Measurements from ENCODE around the gene TBC1D17. TPM values are rescaled to one million over a fixed set of nuclear protein-coding genes. Genes with fewer than 3 reads are reported as not detected.

TBC1D17 gene
- polyA plus RNA-seq, 1 donor from 2014 or later: 13.1 TPM

DNA sequence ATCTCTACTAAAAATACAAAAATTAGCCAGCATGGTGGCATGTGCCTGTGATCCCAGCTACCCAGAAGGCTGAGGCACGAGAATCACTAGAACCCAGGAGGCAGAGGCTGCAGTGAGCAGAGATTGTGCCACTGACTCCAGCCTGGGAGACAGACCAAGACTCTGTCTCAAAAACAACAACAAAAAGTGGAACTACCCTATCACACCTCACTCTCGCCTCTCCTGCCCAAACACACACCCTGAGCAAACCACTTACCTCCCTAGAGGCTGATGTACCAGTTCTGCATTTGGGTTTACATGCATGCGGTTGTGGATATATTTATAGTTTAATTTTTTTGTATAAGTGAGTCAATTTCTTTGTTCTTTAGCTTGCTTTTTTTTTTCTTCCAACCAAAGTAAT is 34.2 kb upstream of the TBC1D17 start:
- TF ChIP-seq, protein P1, sequence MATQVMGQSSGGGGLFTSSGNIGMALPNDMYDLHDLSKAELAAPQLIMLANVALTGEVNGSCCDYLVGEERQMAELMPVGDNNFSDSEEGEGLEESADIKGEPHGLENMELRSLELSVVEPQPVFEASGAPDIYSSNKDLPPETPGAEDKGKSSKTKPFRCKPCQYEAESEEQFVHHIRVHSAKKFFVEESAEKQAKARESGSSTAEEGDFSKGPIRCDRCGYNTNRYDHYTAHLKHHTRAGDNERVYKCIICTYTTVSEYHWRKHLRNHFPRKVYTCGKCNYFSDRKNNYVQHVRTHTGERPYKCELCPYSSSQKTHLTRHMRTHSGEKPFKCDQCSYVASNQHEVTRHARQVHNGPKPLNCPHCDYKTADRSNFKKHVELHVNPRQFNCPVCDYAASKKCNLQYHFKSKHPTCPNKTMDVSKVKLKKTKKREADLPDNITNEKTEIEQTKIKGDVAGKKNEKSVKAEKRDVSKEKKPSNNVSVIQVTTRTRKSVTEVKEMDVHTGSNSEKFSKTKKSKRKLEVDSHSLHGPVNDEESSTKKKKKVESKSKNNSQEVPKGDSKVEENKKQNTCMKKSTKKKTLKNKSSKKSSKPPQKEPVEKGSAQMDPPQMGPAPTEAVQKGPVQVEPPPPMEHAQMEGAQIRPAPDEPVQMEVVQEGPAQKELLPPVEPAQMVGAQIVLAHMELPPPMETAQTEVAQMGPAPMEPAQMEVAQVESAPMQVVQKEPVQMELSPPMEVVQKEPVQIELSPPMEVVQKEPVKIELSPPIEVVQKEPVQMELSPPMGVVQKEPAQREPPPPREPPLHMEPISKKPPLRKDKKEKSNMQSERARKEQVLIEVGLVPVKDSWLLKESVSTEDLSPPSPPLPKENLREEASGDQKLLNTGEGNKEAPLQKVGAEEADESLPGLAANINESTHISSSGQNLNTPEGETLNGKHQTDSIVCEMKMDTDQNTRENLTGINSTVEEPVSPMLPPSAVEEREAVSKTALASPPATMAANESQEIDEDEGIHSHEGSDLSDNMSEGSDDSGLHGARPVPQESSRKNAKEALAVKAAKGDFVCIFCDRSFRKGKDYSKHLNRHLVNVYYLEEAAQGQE (IDR thresholded peaks at IDR 0.05; ENCODE audit: borderline replicate concordance): no peak
- TF ChIP-seq TAF1 (IDR thresholded peaks at IDR 0.05; ENCODE audit: low read depth) (no peak), POLR2AphosphoS5 (IDR thresholded peaks at IDR 0.05) (no peak), EP300 (conservative IDR thresholded peaks at IDR 0.05; ENCODE audit: poor library complexity, severe bottlenecking) (no peak), MXI1 (conservative IDR thresholded peaks at IDR 0.05; ENCODE audit: poor library complexity, severe bottlenecking) (no peak), SMC3 (conservative IDR thresholded peaks at IDR 0.05; ENCODE audit: poor library complexity) (no peak)
- Histone ChIP-seq H3K27me3 (ENCODE audit: insufficient read depth, low read depth, low read length) (no peaks in the 10 kb centered on the region), H3F3A (ENCODE audit: insufficient read depth, low read length, poor library complexity, severe bottlenecking) (no peaks in the 10 kb centered on the region), H3K36me3 (ENCODE audit: insufficient read depth, low read length) (peaks cover 5% of the 10 kb centered on the region), H3K9ac (ENCODE audit: low read length) (no peak overlapping the region), H2AFZ (ENCODE audit: low read depth, low read length) (no peak overlapping the region), H4K20me1 (ENCODE audit: insufficient read depth) (no peaks in the 10 kb centered on the region), H3K27ac (ENCODE audit: low read length) (no peak overlapping the region), H3K9me3 (ENCODE audit: low read length) (no peaks in the 10 kb centered on the region), H3K9me2 (ENCODE audit: insufficient read depth, low read length) (no peaks in the 10 kb centered on the region), H3K4me3 (ENCODE audit: low read length) (no peak overlapping the region), H3K4me2 (ENCODE audit: low read length) (no peak overlapping the region), H3K79me2 (replicated peaks; ENCODE audit: insufficient read depth, low read length) (no peaks in the 10 kb centered on the region)

DNA sequence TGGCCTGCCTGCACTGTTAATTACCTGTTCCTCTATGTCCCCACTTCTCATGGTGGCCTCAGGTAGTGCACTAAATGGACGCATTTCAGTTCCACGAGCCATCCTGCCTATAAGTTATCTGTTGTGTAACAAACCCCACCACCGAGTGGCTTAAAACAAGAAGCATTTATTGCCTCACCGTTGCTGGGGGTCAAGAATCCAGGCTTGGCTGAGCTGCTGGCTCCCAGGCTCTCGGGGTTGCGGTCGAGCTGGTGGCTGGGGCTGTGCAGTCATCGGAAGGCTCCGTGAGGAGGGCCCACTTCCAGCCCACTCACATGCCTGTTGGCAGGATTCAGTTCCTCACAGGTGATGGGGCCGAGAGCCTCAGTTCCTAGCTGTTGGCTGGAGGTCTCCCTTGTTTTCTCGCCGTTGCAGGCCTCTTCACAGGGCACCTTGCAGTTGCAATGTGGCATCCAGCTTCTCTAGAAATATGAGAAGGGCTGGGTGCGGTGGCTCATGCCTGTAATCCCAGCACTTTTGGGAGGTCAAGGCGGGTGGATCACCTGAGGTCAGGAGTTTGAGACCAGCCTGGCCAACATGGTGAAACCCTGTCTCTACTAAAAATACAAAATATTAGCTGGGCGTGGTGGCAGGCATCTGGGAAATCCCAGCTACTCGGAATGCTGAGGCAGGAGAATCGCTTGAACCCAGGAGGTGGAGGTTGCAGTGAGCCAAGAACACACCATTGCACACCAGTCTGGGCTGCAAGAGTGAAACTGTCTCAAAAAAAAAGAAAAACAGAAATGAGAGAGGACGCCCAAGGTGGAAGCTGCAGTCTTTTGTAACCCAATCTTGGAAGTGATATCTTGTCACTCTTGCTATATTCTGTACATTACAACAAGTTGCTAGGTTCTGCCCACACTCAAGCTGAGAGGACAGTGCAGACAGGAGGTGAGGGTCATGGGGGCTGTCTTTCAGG is 33.1 kb upstream of the TBC1D17 start:
- TF ChIP-seq RAD21 (conservative IDR thresholded peaks at IDR 0.05) (no peak), SMC3 (conservative IDR thresholded peaks at IDR 0.05; ENCODE audit: poor library complexity) (no peak), EP300 (conservative IDR thresholded peaks at IDR 0.05; ENCODE audit: poor library complexity, severe bottlenecking) (no peak), EZH2 (IDR thresholded peaks at IDR 0.05; ENCODE audit: borderline replicate concordance, insufficient read depth, low read length, poor library complexity, severe bottlenecking) (no peak), MXI1 (conservative IDR thresholded peaks at IDR 0.05; ENCODE audit: poor library complexity, severe bottlenecking) (no peak), POLR2AphosphoS5 (IDR thresholded peaks at IDR 0.05) (no peak), TAF1 (IDR thresholded peaks at IDR 0.05; ENCODE audit: low read depth) (no peak)
- TF ChIP-seq, protein P1 (IDR thresholded peaks at IDR 0.05; ENCODE audit: borderline replicate concordance): no peak
- TF ChIP-seq, protein P2, sequence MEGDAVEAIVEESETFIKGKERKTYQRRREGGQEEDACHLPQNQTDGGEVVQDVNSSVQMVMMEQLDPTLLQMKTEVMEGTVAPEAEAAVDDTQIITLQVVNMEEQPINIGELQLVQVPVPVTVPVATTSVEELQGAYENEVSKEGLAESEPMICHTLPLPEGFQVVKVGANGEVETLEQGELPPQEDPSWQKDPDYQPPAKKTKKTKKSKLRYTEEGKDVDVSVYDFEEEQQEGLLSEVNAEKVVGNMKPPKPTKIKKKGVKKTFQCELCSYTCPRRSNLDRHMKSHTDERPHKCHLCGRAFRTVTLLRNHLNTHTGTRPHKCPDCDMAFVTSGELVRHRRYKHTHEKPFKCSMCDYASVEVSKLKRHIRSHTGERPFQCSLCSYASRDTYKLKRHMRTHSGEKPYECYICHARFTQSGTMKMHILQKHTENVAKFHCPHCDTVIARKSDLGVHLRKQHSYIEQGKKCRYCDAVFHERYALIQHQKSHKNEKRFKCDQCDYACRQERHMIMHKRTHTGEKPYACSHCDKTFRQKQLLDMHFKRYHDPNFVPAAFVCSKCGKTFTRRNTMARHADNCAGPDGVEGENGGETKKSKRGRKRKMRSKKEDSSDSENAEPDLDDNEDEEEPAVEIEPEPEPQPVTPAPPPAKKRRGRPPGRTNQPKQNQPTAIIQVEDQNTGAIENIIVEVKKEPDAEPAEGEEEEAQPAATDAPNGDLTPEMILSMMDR (IDR thresholded peaks at IDR 0.05; ENCODE audit: poor library complexity, severe bottlenecking): no peak
- Histone ChIP-seq H2AFZ (ENCODE audit: low read depth, low read length) (no peak overlapping the region), H3K79me2 (replicated peaks; ENCODE audit: insufficient read depth, low read length) (no peaks in the 10 kb centered on the region), H4K20me1 (ENCODE audit: insufficient read depth) (no peaks in the 10 kb centered on the region), H3K27me3 (ENCODE audit: insufficient read depth, low read depth, low read length) (no peaks in the 10 kb centered on the region), H3K9ac (ENCODE audit: low read length) (no peak overlapping the region), H3K36me3 (ENCODE audit: insufficient read depth, low read length) (peaks cover 10% of the 10 kb centered on the region), H3K4me2 (ENCODE audit: low read length) (no peak overlapping the region), H3K9me3 (ENCODE audit: low read length) (no peaks in the 10 kb centered on the region), H3K4me3 (ENCODE audit: low read length) (no peak overlapping the region), H3K9me2 (ENCODE audit: insufficient read depth, low read length) (no peaks in the 10 kb centered on the region), H3F3A (ENCODE audit: insufficient read depth, low read length, poor library complexity, severe bottlenecking) (no peaks in the 10 kb centered on the region), H3K27ac (ENCODE audit: low read length) (no peak overlapping the region)

Measured in neural cell (in vitro differentiated cells).